Brain microvascular endothelial cell (primary cell): ENCODE measurements around the gene RERE.
"Not testable (repeated sequence)": the region's sequence is repeated elsewhere in the genome, so short reads cannot be mapped to it uniquely, and the experiment has no call there.

Experiments used
- DNase-seq: peaks from one replicate; pipeline ENCODE4 v3.0.0-alpha.2; 2020
- H3K27ac ChIP-seq: fragments of 250-450 bp; sonication (Bioruptor Pico); 2 replicates; pipeline ENCODE4 v1.5.1; 2020; ENCODE audit warnings: mild to moderate bottlenecking, moderate library complexity
- H3K27me3 ChIP-seq: fragments of 250-450 bp; sonication (Bioruptor Pico); replicated peaks from 2 replicates; pipeline ENCODE4 v1.5.1; 2020; ENCODE audit warnings: mild to moderate bottlenecking
- H3K36me3 ChIP-seq: fragments of 250-450 bp; sonication (Bioruptor Pico); replicated peaks from 2 replicates; pipeline ENCODE4 v1.5.1; 2020; ENCODE audit warnings: mild to moderate bottlenecking
- H3K4me3 ChIP-seq: 2 replicates; pipeline ENCODE4 v1.5.1; 2011; ENCODE audit warnings: low read depth, mild to moderate bottlenecking, control low read depth, low read length, moderate library complexity
- CTCF ChIP-seq: IDR thresholded peaks from 2 replicates; pipeline ENCODE4 v1.5.1; 2011; ENCODE audit warnings: low read depth, mild to moderate bottlenecking, moderate library complexity, low read length, control low read depth, inconsistent platforms; ENCODE audit errors: missing control alignments
- in situ Hi-C: cut with HindIII; loops from 2 replicates; pipeline ENCODE4 v1.10.0; 2017; ENCODE audit warnings: low sequenced_read_pairs, low pct_ligation_motif_present

The RERE gene

GRCh38 chr1:8702472-8702849 is 115.0 kb downstream of the RERE start:
- peak overlapping the region; percentile 53 for H3K27ac ChIP-seq
- H3K27me3 ChIP-seq: no peaks in the 10 kb centered on the region
- no peak for TF ChIP-seq CTCF
- H3K36me3 ChIP-seq: no peaks in the 10 kb centered on the region
- H3K4me3 ChIP-seq: peak overlapping the region; percentile 66
- in situ Hi-C loops: no loop called here
- no peak for DNase-seq

GRCh38 chr1:8701794-8702471 is 115.5 kb downstream of the RERE start:
- Histone ChIP-seq H3K27ac (peak overlapping the region; percentile 53), H3K4me3 (peak overlapping the region; percentile 66), H3K27me3 (no peaks in the 10 kb centered on the region), H3K36me3 (no peaks in the 10 kb centered on the region)
- in situ Hi-C loops: no loop called here
- peak; percentile 23 for DNase-seq
- no peak for TF ChIP-seq CTCF

- DNase-seq: no peak
- no peak for TF ChIP-seq CTCF
- Histone ChIP-seq H3K27me3 (no peaks in the 10 kb centered on the region), H3K4me3 (no peak overlapping the region), H3K36me3 (no peaks in the 10 kb centered on the region), H3K27ac (no peak overlapping the region)
- in situ Hi-C loops: no loop called here
Measured at GRCh38 chr1:8699679-8700078, 117.8 kb downstream of the RERE start.

- DNase-seq: no peak
- H3K27ac ChIP-seq: no peak overlapping the region
- no peak overlapping the region for H3K4me3 ChIP-seq
- in situ Hi-C loops: no loop called here
- H3K36me3 ChIP-seq: no peaks in the 10 kb centered on the region
- no peak for TF ChIP-seq CTCF
- H3K27me3 ChIP-seq: no peaks in the 10 kb centered on the region
Measured at GRCh38 chr1:8698937-8699447, 118.4 kb downstream of the RERE start.

GRCh38 chr1:8698012-8698630 is 119.3 kb downstream of the RERE start:
- in situ Hi-C loops: no loop called here
- H3K27me3 ChIP-seq: no peaks in the 10 kb centered on the region
- no peak overlapping the region for H3K4me3 ChIP-seq
- DNase-seq: no peak
- H3K27ac ChIP-seq: no peak overlapping the region
- no peak for TF ChIP-seq CTCF
- H3K36me3 ChIP-seq: no peaks in the 10 kb centered on the region

- H3K36me3 ChIP-seq, H3K27me3 ChIP-seq, DNase-seq, in situ Hi-C loops, H3K4me3 ChIP-seq, H3K27ac ChIP-seq: not testable (repeated sequence)
Measured at GRCh38 chr1:8695442-8695841, 122.0 kb downstream of the RERE start.
